HEK293 (cell line): ENCODE measurements around the gene GRIA1.

Source experiments
- CTCF ChIA-PET: fragments of 350-600 bp; formaldehyde crosslinking; extraction: SDS; loops from one replicate; lab custom pipeline; 2021; ENCODE audit warnings: antibody characterized with exemption; lab: Yijun Ruan, JAX
- POLR2A ChIA-PET: fragments of 300-600 bp; formaldehyde crosslinking; extraction: SDS; loops from one replicate; lab custom pipeline; 2020; ENCODE audit warnings: antibody characterized with exemption, inconsistent platforms; lab: Yijun Ruan, JAX
- H3K27ac ChIP-seq: fragments of 200-500 bp; sonication (Bioruptor generic); 2 replicates; pipeline ENCODE4 v1.5.1; 2014; ENCODE audit warnings: low read depth, low read length, control low read depth, inconsistent platforms; ENCODE audit errors: extremely low read depth
- H3K36me3 ChIP-seq, 2 experiments: fragments of 200-500 bp in 1 of 2; sonication (Bioruptor generic) in 1 of 2; 1 replicate in 1 of 2; 2 replicates in 1 of 2; pipeline ENCODE4 v1.5.1; 2014 to 2017; ENCODE audit warnings: inconsistent platforms in 2 of 2, low read length in 2 of 2; ENCODE audit not compliant: control insufficient read depth in 2 of 2, insufficient read depth in 1 of 2
- H3K4me1 ChIP-seq: fragments of 200-500 bp; sonication (Bioruptor generic); 2 replicates; pipeline ENCODE4 v1.5.1; 2014; ENCODE audit warnings: mild to moderate bottlenecking, low read length, inconsistent platforms; ENCODE audit not compliant: control insufficient read depth, insufficient read depth
- H3K4me3 ChIP-seq: 2 replicates; pipeline ENCODE4 v1.5.1; 2011; ENCODE audit warnings: low read depth, mild to moderate bottlenecking, control low read depth, low read length, moderate library complexity
- H3K9me3 ChIP-seq: fragments of 200-500 bp; sonication (Bioruptor generic); 2 replicates; pipeline ENCODE4 v1.5.1; 2014; ENCODE audit warnings: low read depth, low read length, inconsistent platforms; ENCODE audit not compliant: control insufficient read depth, insufficient read depth
- FEZF1 ChIP-seq: fragments of 450-650 bp; formaldehyde crosslinking; IDR thresholded peaks from 2 replicates; pipeline ENCODE4 v1.5.1; 2016; ENCODE audit warnings: missing biosample characterization, missing genetic modification characterization
- GFI1B ChIP-seq: fragments of 450-650 bp; formaldehyde crosslinking; IDR thresholded peaks from 2 replicates; pipeline ENCODE4 v1.5.1; 2016; ENCODE audit warnings: missing biosample characterization, missing genetic modification characterization
- IKZF3 ChIP-seq: fragments of 450-650 bp; IDR thresholded peaks from 2 replicates; pipeline ENCODE4 v1.5.0; 2018; ENCODE audit warnings: missing biosample characterization, mild to moderate bottlenecking, missing genetic modification characterization, moderate library complexity
- SP2 ChIP-seq: fragments of 450-650 bp; formaldehyde crosslinking; IDR thresholded peaks from 2 replicates; pipeline ENCODE4 v1.5.1; 2016; ENCODE audit warnings: missing biosample characterization, missing genetic modification characterization
- TRIM28 ChIP-seq: IDR thresholded peaks from 2 replicates; pipeline ENCODE4 v1.6.1; 2011; ENCODE audit warnings: low read length, control low read depth, borderline replicate concordance
- WT1 ChIP-seq: fragments of 450-650 bp; formaldehyde crosslinking; IDR thresholded peaks from 2 replicates; pipeline ENCODE4 v1.5.1; 2016; ENCODE audit warnings: missing biosample characterization, missing genetic modification characterization
- ZFP3 ChIP-seq: fragments of 450-650 bp; formaldehyde crosslinking; IDR thresholded peaks from 2 replicates; pipeline ENCODE4 v1.5.1; 2016; ENCODE audit warnings: low read depth, missing biosample characterization, missing genetic modification characterization
- ZFP37 ChIP-seq: fragments of 450-650 bp; formaldehyde crosslinking; IDR thresholded peaks from 2 replicates; pipeline ENCODE4 v1.5.1; 2016; ENCODE audit warnings: missing biosample characterization, missing genetic modification characterization
- ZNF2 ChIP-seq: fragments of 450-650 bp; formaldehyde crosslinking; IDR thresholded peaks from 2 replicates; pipeline ENCODE4 v1.5.1; 2016; ENCODE audit warnings: missing biosample characterization, missing genetic modification characterization
- ZNF341 ChIP-seq: fragments of 450-650 bp; formaldehyde crosslinking; IDR thresholded peaks from 2 replicates; pipeline ENCODE4; 2016; ENCODE audit warnings: low read depth, missing biosample characterization, missing genetic modification characterization
- ZNF37A ChIP-seq: fragments of 450-650 bp; IDR thresholded peaks from 2 replicates; pipeline ENCODE4 v1.5.1; 2018; ENCODE audit warnings: missing biosample characterization, missing genetic modification characterization
- ZNF610 ChIP-seq: fragments of 450-650 bp; formaldehyde crosslinking; IDR thresholded peaks from 2 replicates; pipeline ENCODE4 v1.5.1; 2016; ENCODE audit warnings: missing biosample characterization, missing genetic modification characterization, borderline replicate concordance
- ZSCAN16 ChIP-seq: fragments of 450-650 bp; formaldehyde crosslinking; IDR thresholded peaks from 2 replicates; pipeline ENCODE4 v1.5.1; 2016; ENCODE audit warnings: missing biosample characterization, missing genetic modification characterization
- TF ChIP-seq, protein P1 (sequence below): fragments of 450-650 bp; formaldehyde crosslinking; IDR thresholded peaks from 2 replicates; pipeline ENCODE4 v1.5.1; 2016; ENCODE audit warnings: missing biosample characterization, missing genetic modification characterization
- TF ChIP-seq, protein P2 (sequence below): fragments of 450-650 bp; IDR thresholded peaks from 2 replicates; pipeline ENCODE4 v1.5.1; 2018; ENCODE audit warnings: missing biosample characterization, missing genetic modification characterization
- TF ChIP-seq, protein P3 (sequence below): fragments of 450-650 bp; formaldehyde crosslinking; conservative IDR thresholded peaks from 2 replicates; pipeline ENCODE4 v1.5.1; 2016; ENCODE audit warnings: low read depth, missing biosample characterization, missing genetic modification characterization
- TF ChIP-seq, protein P4 (sequence below): fragments of 450-650 bp; formaldehyde crosslinking; IDR thresholded peaks from 2 replicates; pipeline ENCODE4 v1.5.0; 2017; ENCODE audit warnings: missing biosample characterization, missing genetic modification characterization, borderline replicate concordance
- TF ChIP-seq, protein P5 (sequence below): fragments of 450-650 bp; IDR thresholded peaks from 2 replicates; pipeline ENCODE4 v1.5.1; 2018; ENCODE audit warnings: missing biosample characterization, mild to moderate bottlenecking, missing genetic modification characterization
- TF ChIP-seq, protein P6 (sequence below): fragments of 450-650 bp; formaldehyde crosslinking; IDR thresholded peaks from 2 replicates; pipeline ENCODE4 v1.5.1; 2016; ENCODE audit warnings: missing biosample characterization, missing genetic modification characterization, low read depth

Gene GRIA1

DNA sequence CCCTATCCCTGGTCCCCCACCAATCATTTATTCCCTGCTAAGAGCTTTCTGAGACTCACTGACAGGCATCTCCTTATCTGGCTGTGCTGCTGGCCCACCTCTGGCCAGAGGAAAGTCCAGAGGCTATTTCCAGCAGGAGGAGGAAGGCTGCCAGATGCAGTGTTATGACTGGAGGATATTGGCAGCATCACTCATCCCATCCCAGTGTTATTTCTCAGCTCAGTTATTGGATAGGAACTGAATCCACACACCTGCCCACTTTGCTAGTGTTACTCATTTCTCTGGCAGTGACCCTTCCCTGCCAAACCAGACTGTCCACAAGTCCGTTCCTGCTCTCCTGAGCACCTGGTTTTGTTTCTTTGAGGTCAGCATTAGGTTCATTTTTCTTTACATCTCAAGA is 228.2 kb downstream of the GRIA1 start:
- H3K27ac ChIP-seq = no peak overlapping the region
- no peaks in the 10 kb centered on the region for H3K36me3 ChIP-seq
- POLR2A ChIA-PET = no interaction called here
- H3K9me3 ChIP-seq = no peaks in the 10 kb centered on the region
- no peaks in the 10 kb centered on the region for H3K4me1 ChIP-seq
- CTCF ChIA-PET = no interaction called here
- TF ChIP-seq FEZF1 (tag by site-specific recombination) (no peak), ZNF610 (tag by site-specific recombination) (no peak), TRIM28 (no peak), ZNF37A (tag by site-specific recombination) (no peak), ZFP3 (tag by site-specific recombination) (no peak), WT1 (tag by site-specific recombination) (no peak)
- TF ChIP-seq, protein P1, sequence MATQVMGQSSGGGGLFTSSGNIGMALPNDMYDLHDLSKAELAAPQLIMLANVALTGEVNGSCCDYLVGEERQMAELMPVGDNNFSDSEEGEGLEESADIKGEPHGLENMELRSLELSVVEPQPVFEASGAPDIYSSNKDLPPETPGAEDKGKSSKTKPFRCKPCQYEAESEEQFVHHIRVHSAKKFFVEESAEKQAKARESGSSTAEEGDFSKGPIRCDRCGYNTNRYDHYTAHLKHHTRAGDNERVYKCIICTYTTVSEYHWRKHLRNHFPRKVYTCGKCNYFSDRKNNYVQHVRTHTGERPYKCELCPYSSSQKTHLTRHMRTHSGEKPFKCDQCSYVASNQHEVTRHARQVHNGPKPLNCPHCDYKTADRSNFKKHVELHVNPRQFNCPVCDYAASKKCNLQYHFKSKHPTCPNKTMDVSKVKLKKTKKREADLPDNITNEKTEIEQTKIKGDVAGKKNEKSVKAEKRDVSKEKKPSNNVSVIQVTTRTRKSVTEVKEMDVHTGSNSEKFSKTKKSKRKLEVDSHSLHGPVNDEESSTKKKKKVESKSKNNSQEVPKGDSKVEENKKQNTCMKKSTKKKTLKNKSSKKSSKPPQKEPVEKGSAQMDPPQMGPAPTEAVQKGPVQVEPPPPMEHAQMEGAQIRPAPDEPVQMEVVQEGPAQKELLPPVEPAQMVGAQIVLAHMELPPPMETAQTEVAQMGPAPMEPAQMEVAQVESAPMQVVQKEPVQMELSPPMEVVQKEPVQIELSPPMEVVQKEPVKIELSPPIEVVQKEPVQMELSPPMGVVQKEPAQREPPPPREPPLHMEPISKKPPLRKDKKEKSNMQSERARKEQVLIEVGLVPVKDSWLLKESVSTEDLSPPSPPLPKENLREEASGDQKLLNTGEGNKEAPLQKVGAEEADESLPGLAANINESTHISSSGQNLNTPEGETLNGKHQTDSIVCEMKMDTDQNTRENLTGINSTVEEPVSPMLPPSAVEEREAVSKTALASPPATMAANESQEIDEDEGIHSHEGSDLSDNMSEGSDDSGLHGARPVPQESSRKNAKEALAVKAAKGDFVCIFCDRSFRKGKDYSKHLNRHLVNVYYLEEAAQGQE (tag by site-specific recombination) = no peak
- TF ChIP-seq, protein P2, sequence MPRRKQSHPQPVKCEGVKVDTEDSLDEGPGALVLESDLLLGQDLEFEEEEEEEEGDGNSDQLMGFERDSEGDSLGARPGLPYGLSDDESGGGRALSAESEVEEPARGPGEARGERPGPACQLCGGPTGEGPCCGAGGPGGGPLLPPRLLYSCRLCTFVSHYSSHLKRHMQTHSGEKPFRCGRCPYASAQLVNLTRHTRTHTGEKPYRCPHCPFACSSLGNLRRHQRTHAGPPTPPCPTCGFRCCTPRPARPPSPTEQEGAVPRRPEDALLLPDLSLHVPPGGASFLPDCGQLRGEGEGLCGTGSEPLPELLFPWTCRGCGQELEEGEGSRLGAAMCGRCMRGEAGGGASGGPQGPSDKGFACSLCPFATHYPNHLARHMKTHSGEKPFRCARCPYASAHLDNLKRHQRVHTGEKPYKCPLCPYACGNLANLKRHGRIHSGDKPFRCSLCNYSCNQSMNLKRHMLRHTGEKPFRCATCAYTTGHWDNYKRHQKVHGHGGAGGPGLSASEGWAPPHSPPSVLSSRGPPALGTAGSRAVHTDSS (tag by site-specific recombination) = no peak
- TF ChIP-seq, protein P3, sequence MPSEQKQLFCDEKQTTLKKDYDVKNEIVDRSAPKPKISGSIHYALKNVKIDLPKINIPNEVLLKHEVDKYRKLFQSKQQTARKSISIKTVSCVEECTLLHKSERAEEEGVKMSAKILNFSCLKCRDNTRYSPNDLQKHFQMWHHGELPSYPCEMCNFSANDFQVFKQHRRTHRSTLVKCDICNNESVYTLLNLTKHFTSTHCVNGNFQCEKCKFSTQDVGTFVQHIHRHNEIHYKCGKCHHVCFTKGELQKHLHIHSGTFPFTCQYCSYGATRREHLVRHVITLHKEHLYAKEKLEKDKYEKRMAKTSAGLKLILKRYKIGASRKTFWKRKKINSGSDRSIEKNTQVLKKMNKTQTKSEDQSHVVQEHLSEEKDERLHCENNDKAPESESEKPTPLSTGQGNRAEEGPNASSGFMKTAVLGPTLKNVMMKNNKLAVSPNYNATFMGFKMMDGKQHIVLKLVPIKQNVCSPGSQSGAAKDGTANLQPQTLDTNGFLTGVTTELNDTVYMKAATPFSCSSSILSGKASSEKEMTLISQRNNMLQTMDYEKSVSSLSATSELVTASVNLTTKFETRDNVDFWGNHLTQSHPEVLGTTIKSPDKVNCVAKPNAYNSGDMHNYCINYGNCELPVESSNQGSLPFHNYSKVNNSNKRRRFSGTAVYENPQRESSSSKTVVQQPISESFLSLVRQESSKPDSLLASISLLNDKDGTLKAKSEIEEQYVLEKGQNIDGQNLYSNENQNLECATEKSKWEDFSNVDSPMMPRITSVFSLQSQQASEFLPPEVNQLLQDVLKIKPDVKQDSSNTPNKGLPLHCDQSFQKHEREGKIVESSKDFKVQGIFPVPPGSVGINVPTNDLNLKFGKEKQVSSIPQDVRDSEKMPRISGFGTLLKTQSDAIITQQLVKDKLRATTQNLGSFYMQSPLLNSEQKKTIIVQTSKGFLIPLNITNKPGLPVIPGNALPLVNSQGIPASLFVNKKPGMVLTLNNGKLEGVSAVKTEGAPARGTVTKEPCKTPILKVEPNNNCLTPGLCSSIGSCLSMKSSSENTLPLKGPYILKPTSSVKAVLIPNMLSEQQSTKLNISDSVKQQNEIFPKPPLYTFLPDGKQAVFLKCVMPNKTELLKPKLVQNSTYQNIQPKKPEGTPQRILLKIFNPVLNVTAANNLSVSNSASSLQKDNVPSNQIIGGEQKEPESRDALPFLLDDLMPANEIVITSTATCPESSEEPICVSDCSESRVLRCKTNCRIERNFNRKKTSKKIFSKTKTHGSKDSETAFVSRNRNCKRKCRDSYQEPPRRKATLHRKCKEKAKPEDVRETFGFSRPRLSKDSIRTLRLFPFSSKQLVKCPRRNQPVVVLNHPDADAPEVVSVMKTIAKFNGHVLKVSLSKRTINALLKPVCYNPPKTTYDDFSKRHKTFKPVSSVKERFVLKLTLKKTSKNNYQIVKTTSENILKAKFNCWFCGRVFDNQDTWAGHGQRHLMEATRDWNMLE = no peak
- no peak overlapping the region for H3K4me3 ChIP-seq

DNA sequence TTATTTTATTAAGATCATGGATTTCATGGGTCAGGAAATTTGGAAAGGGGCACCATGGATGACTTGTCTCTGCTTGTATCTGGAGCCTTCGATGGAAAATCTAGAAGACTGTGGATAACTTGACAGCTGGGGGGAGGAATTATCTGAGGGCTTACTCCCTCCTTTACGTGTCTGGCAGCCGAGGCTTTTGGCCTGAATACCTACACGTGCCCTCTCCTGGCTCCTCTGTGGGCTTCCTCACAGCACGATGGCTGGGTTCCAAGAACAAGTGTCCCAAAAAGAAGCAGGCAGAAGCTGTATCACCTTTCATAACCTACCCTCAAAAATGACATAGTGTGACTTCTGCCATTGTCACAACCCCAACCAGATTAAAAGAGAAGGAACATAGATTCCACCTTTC is 228.9 kb downstream of the GRIA1 start:
- Histone ChIP-seq H3K4me1 (no peaks in the 10 kb centered on the region), H3K4me3 (no peak overlapping the region), H3K27ac (no peak overlapping the region), H3K36me3 (no peaks in the 10 kb centered on the region), H3K9me3 (no peaks in the 10 kb centered on the region)
- ChIA-PET CTCF (no interaction called here), POLR2A (no interaction called here)
- TF ChIP-seq, protein P4, sequence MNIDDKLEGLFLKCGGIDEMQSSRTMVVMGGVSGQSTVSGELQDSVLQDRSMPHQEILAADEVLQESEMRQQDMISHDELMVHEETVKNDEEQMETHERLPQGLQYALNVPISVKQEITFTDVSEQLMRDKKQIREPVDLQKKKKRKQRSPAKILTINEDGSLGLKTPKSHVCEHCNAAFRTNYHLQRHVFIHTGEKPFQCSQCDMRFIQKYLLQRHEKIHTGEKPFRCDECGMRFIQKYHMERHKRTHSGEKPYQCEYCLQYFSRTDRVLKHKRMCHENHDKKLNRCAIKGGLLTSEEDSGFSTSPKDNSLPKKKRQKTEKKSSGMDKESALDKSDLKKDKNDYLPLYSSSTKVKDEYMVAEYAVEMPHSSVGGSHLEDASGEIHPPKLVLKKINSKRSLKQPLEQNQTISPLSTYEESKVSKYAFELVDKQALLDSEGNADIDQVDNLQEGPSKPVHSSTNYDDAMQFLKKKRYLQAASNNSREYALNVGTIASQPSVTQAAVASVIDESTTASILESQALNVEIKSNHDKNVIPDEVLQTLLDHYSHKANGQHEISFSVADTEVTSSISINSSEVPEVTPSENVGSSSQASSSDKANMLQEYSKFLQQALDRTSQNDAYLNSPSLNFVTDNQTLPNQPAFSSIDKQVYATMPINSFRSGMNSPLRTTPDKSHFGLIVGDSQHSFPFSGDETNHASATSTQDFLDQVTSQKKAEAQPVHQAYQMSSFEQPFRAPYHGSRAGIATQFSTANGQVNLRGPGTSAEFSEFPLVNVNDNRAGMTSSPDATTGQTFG (tag by site-specific recombination) = no peak
- TF ChIP-seq, protein P5, sequence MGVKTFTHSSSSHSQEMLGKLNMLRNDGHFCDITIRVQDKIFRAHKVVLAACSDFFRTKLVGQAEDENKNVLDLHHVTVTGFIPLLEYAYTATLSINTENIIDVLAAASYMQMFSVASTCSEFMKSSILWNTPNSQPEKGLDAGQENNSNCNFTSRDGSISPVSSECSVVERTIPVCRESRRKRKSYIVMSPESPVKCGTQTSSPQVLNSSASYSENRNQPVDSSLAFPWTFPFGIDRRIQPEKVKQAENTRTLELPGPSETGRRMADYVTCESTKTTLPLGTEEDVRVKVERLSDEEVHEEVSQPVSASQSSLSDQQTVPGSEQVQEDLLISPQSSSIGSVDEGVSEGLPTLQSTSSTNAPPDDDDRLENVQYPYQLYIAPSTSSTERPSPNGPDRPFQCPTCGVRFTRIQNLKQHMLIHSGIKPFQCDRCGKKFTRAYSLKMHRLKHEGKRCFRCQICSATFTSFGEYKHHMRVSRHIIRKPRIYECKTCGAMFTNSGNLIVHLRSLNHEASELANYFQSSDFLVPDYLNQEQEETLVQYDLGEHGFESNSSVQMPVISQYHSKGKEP (tag by site-specific recombination) = no peak
- no peak for TF ChIP-seq ZNF341
- TF ChIP-seq, protein P6, sequence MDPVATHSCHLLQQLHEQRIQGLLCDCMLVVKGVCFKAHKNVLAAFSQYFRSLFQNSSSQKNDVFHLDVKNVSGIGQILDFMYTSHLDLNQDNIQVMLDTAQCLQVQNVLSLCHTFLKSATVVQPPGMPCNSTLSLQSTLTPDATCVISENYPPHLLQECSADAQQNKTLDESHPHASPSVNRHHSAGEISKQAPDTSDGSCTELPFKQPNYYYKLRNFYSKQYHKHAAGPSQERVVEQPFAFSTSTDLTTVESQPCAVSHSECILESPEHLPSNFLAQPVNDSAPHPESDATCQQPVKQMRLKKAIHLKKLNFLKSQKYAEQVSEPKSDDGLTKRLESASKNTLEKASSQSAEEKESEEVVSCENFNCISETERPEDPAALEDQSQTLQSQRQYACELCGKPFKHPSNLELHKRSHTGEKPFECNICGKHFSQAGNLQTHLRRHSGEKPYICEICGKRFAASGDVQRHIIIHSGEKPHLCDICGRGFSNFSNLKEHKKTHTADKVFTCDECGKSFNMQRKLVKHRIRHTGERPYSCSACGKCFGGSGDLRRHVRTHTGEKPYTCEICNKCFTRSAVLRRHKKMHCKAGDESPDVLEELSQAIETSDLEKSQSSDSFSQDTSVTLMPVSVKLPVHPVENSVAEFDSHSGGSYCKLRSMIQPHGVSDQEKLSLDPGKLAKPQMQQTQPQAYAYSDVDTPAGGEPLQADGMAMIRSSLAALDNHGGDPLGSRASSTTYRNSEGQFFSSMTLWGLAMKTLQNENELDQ (tag by site-specific recombination) = no peak
- TF ChIP-seq SP2 (tag by site-specific recombination) = no peak
- no peak for TF ChIP-seq IKZF3 (tag by site-specific recombination)
- TF ChIP-seq ZFP37 (tag by site-specific recombination) = no peak
- TF ChIP-seq ZSCAN16 = no peak
- TF ChIP-seq GFI1B (tag by site-specific recombination) = no peak
- no peak for TF ChIP-seq ZNF2 (tag by site-specific recombination)
